ENCODE results near the gene PPP1CC. TPM values are rescaled to one million over a fixed set of nuclear protein-coding genes. Genes with fewer than 3 reads are reported as not detected.
A peak's percentile ranks its signal among the peaks of the same experiment; 100 is the strongest.

PPP1CC gene
- total RNA-seq, 2 donors from 2014 or later, result 40.2 to 83.0 TPM

- intact Hi-C loops (cut with DNase I), result no loop called here
- no peaks in the 10 kb centered on the region for H3K4me1 ChIP-seq
- no peak overlapping the region for H3K4me3 ChIP-seq
- no peaks in the 10 kb centered on the region for H3K9me3 ChIP-seq
- no peak overlapping the region for H3K27ac ChIP-seq
- TF ChIP-seq, protein P1, sequence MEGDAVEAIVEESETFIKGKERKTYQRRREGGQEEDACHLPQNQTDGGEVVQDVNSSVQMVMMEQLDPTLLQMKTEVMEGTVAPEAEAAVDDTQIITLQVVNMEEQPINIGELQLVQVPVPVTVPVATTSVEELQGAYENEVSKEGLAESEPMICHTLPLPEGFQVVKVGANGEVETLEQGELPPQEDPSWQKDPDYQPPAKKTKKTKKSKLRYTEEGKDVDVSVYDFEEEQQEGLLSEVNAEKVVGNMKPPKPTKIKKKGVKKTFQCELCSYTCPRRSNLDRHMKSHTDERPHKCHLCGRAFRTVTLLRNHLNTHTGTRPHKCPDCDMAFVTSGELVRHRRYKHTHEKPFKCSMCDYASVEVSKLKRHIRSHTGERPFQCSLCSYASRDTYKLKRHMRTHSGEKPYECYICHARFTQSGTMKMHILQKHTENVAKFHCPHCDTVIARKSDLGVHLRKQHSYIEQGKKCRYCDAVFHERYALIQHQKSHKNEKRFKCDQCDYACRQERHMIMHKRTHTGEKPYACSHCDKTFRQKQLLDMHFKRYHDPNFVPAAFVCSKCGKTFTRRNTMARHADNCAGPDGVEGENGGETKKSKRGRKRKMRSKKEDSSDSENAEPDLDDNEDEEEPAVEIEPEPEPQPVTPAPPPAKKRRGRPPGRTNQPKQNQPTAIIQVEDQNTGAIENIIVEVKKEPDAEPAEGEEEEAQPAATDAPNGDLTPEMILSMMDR (IDR thresholded peaks at IDR 0.05), result no peak
- no peak for TF ChIP-seq POLR2A (IDR thresholded peaks at IDR 0.05)
- ATAC-seq, result no peak
- DNase-seq, result peak in 1 of 4 donors; percentile 34
- 57 to 74% methylated on average over 5 of the region's 5 CpGs for WGBS, 2 donors
- no peaks in the 10 kb centered on the region for H3K27me3 ChIP-seq
- no peaks in the 10 kb centered on the region for H3K36me3 ChIP-seq (replicated peaks in 1 of 2; ENCODE audit: insufficient read depth in 1 of 2, low read depth in 2 of 2)
Observed at GRCh38 chr12:110677206-110677911, 65.3 kb downstream of the PPP1CC start.

DNA sequence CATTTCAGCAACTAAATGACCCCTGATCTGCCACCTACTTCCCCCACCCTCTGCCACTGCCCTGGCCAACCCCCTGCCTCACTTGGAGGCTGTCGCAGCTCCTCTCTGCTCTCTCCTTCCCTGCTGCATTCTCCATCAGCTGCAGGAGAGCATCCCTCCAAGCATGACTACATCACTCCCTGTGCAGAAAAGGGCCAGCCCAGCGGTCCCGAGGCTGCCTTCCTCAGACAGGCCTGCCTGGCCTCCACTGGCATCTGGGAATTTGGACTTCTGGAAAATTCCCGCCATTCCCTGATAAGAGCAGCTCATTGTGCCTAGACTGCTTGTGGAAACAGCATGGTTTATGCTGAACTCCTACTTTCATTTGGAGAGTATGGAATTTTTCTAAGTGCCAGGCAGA is 66.5 kb downstream of the PPP1CC start:
- no peaks in the 10 kb centered on the region for H3K9me3 ChIP-seq
- no peaks in the 10 kb centered on the region for H3K27me3 ChIP-seq
- no peak for TF ChIP-seq POLR2A (IDR thresholded peaks at IDR 0.05)
- TF ChIP-seq, protein P1 (IDR thresholded peaks at IDR 0.05), result no peak
- intact Hi-C loops (cut with DNase I), result no loop called here
- WGBS, 2 donors, result 69 to 77% methylated on average over 4 of the region's 4 CpGs
- no peak for ATAC-seq
- DNase-seq, result no peak
- H3K4me3 ChIP-seq, result no peak overlapping the region
- no peaks in the 10 kb centered on the region for H3K36me3 ChIP-seq (replicated peaks in 1 of 2; ENCODE audit: insufficient read depth in 1 of 2, low read depth in 2 of 2)
- H3K27ac ChIP-seq, result no peak overlapping the region
- no peaks in the 10 kb centered on the region for H3K4me1 ChIP-seq

- H3K4me1 ChIP-seq, result no peaks in the 10 kb centered on the region
- H3K36me3 ChIP-seq (replicated peaks in 1 of 2; ENCODE audit: insufficient read depth in 1 of 2, low read depth in 2 of 2), result no peaks in the 10 kb centered on the region
- H3K9me3 ChIP-seq, result no peaks in the 10 kb centered on the region
- no peak for ATAC-seq
- TF ChIP-seq, protein P1 (IDR thresholded peaks at IDR 0.05), result no peak
- no peak for TF ChIP-seq POLR2A (IDR thresholded peaks at IDR 0.05)
- intact Hi-C loops (cut with DNase I), result no loop called here
- no peak for DNase-seq
- 49 to 53% methylated on average over 4 of the region's 4 CpGs for WGBS, 2 donors
- H3K4me3 ChIP-seq, result no peak overlapping the region
- H3K27ac ChIP-seq, result no peak overlapping the region
- H3K27me3 ChIP-seq, result no peaks in the 10 kb centered on the region
Observed at GRCh38 chr12:110670161-110670701, 72.5 kb downstream of the PPP1CC start.

Other genes with a start within 250 kb of the PPP1CC start
- 10 to 100 TPM; 39.2 to 62.0 TPM for gene VPS29, start 240.8 kb downstream of the PPP1CC start, total RNA-seq
- 1 to 10 TPM in 1 of 2 donors, not detected in 1; 2.3 TPM for gene RAD9B, start 240.6 kb downstream of the PPP1CC start, total RNA-seq
- 10 to 100 TPM; 10.1 to 10.5 TPM for gene PPTC7, start 159.6 kb downstream of the PPP1CC start, total RNA-seq
- 10 to 100 TPM; 54.7 to 95.6 TPM for gene TCTN1, start 128.8 kb downstream of the PPP1CC start, total RNA-seq
- gene HVCN1, start 53.8 kb downstream of the PPP1CC start, total RNA-seq, result 1 to 10 TPM in 1 of 2 donors, under 1 TPM in 1; 0.66 to 1.3 TPM
- not detected for gene CCDC63, start 104.1 kb upstream of the PPP1CC start, total RNA-seq
- gene MYL2, start 177.7 kb upstream of the PPP1CC start, total RNA-seq, result not detected

Data from body of pancreas (tissue), 4 donors.